Liver (tissue), 9 donors: ENCODE measurements around the gene DUSP3. TPM values are rescaled to one million over a fixed set of nuclear protein-coding genes. Genes with fewer than 3 reads are reported as not detected.

Experiments used
- DNase-seq: peaks from one replicate; pipeline ENCODE4 v3.0.0-alpha.2; 2017; ENCODE audit warnings: low spot score
- H3K27ac ChIP-seq, 2 donors: one replicate each; pipeline ENCODE4 v1.7.0; 2013; ENCODE audit warnings: inconsistent platforms in 2 of 2, low read length in 2 of 2, control low read depth in 1 of 2, low read depth in 1 of 2, mild to moderate bottlenecking in 1 of 2
- H3K27me3 ChIP-seq, 4 donors: one replicate each; pipeline versions ENCODE4 v1.6.1 to v1.7.0; 2013; ENCODE audit warnings: low read length in 3 of 4, inconsistent platforms in 1 of 4, mild to moderate bottlenecking in 1 of 4, moderate library complexity in 1 of 4; ENCODE audit not compliant: control insufficient read depth in 4 of 4, insufficient read depth in 4 of 4
- H3K36me3 ChIP-seq, 4 donors: one replicate each; pipeline versions ENCODE4 v1.6.1 to v1.7.0; 2013; ENCODE audit warnings: low read length in 3 of 4, mild to moderate bottlenecking in 3 of 4, low read depth in 1 of 4, moderate library complexity in 1 of 4; ENCODE audit not compliant: control insufficient read depth in 4 of 4, insufficient read depth in 3 of 4
- H3K4me1 ChIP-seq, 4 donors: one replicate each; pipeline versions ENCODE4 v1.6.1 to v1.7.0; 2013; ENCODE audit warnings: low read length in 3 of 4, mild to moderate bottlenecking in 3 of 4, moderate library complexity in 1 of 4; ENCODE audit not compliant: control insufficient read depth in 4 of 4, insufficient read depth in 4 of 4
- H3K4me3 ChIP-seq, 3 donors: one replicate each; pipeline versions ENCODE4 v1.6.1 to v1.7.0; 2013; ENCODE audit warnings: low read length in 3 of 3, control low read depth in 1 of 3, low read depth in 1 of 3, mild to moderate bottlenecking in 1 of 3
- H3K9ac ChIP-seq, 2 donors: one replicate each; pipeline ENCODE4 v1.7.0; 2013; ENCODE audit warnings: low read length in 2 of 2, mild to moderate bottlenecking in 2 of 2, moderate library complexity in 2 of 2, control low read depth in 1 of 2, low read depth in 1 of 2
- H3K9me3 ChIP-seq, 4 donors: one replicate each; pipeline versions ENCODE4 v1.6.1 to v1.7.0; 2013; ENCODE audit warnings: low read length in 3 of 4; ENCODE audit not compliant: control insufficient read depth in 4 of 4
- ATF3 ChIP-seq: IDR thresholded peaks from 2 replicates; pipeline ENCODE4 v1.6.1; 2016; ENCODE audit warnings: antibody characterized with exemption
- CTCF ChIP-seq: fragments of 150-350 bp; IDR thresholded peaks from 2 replicates; pipeline ENCODE4 v1.5.1; 2017; ENCODE audit warnings: improper control_type of control experiment, low read depth, low read length; ENCODE audit not compliant: missing input control
- EGR1 ChIP-seq, 2 donors: IDR thresholded peaks; 2 replicates each; pipeline ENCODE4 v1.6.1; 2016 to 2018; ENCODE audit warnings: antibody characterized with exemption in 2 of 2, low read depth in 2 of 2
- FOXA1 ChIP-seq: IDR thresholded peaks from 2 replicates; pipeline ENCODE4 v1.6.1; 2016; ENCODE audit warnings: antibody characterized with exemption
- FOXA2 ChIP-seq: IDR thresholded peaks from 2 replicates; pipeline ENCODE4 v1.6.1; 2016; ENCODE audit warnings: antibody characterized with exemption
- GABPA ChIP-seq, 2 donors: IDR thresholded peaks in 1 of 2; conservative IDR thresholded peaks in 1 of 2; 2 replicates each; pipeline ENCODE4 v1.6.1; 2016; ENCODE audit warnings: antibody characterized with exemption in 2 of 2, mild to moderate bottlenecking in 1 of 2, moderate library complexity in 1 of 2
- HNF4A ChIP-seq, 2 donors: conservative IDR thresholded peaks; 2 replicates each; pipeline ENCODE4 v1.6.1; 2016; ENCODE audit warnings: antibody characterized with exemption in 2 of 2, mild to moderate bottlenecking in 2 of 2
- HNF4G ChIP-seq: IDR thresholded peaks from 2 replicates; pipeline ENCODE4 v1.6.1; 2016; ENCODE audit warnings: antibody characterized with exemption
- JUND ChIP-seq, 2 donors: IDR thresholded peaks; 2 replicates each; pipeline ENCODE4 v1.6.1; 2016; ENCODE audit warnings: antibody characterized with exemption in 2 of 2
- MAX ChIP-seq: IDR thresholded peaks from 2 replicates; pipeline ENCODE4 v1.6.1; 2016; ENCODE audit warnings: antibody characterized with exemption
- RAD21 ChIP-seq, 2 donors: IDR thresholded peaks; 2 replicates each; pipeline ENCODE4 v1.6.1; 2016; ENCODE audit warnings: antibody characterized with exemption in 2 of 2, mild to moderate bottlenecking in 2 of 2
- REST ChIP-seq: IDR thresholded peaks from 2 replicates; pipeline ENCODE4 v1.6.1; 2016; ENCODE audit warnings: antibody characterized with exemption, mild to moderate bottlenecking
- RXRA ChIP-seq, 2 donors: IDR thresholded peaks; 2 replicates each; pipeline ENCODE4 v1.6.1; 2017 to 2018; ENCODE audit warnings: antibody characterized with exemption in 2 of 2, mild to moderate bottlenecking in 1 of 2
- SP1 ChIP-seq: IDR thresholded peaks from 2 replicates; pipeline ENCODE4 v1.6.1; 2018; ENCODE audit warnings: antibody characterized with exemption, mild to moderate bottlenecking
- TAF1 ChIP-seq: conservative IDR thresholded peaks from 2 replicates; pipeline ENCODE4 v1.6.1; 2016; ENCODE audit warnings: antibody characterized with exemption, mild to moderate bottlenecking
- YY1 ChIP-seq: IDR thresholded peaks from 2 replicates; pipeline ENCODE4 v1.6.1; 2016; ENCODE audit warnings: antibody characterized with exemption, mild to moderate bottlenecking
- ZBTB33 ChIP-seq: IDR thresholded peaks from 2 replicates; pipeline ENCODE4 v1.6.1; 2016; ENCODE audit warnings: antibody characterized with exemption
- WGBS: extraction: QIAGEN DNeasy Blood & Tissue Kit; methylation state at CpG from one replicate; pipeline ENCODE4 v1.1.7; 2013; 5-methylcytosine and 5-hydroxymethylcytosine counted together
- polyA plus RNA-seq, 2 donors: library from polyadenylated mRNA; stranded (reverse) in 1 of 2; unstranded in 1 of 2; fragments of 200-250 nt in 1 of 2; fragments of >200 nt in 1 of 2; fragmentation: Nextera tagmentation in 1 of 2; extraction: Ambion mirVana in 1 of 2; gene quantifications; one replicate each; pipeline versions ENCODE4 v1.2.1 to v1.2.3, GENCODE V29; 2013 to 2015
- total RNA-seq, 2 donors: library from RNA; depleted of rRNA; stranded (reverse); fragments of >200 nt; gene quantifications; one replicate each; pipeline ENCODE4 v1.2.3, GENCODE V29; 2014
- donor health status: healthy.
- donor health status: healthy.
- donor health status: healthy.
- donor health status: healthy.
- donor health status: healthy.

The DUSP3 gene
- total and polyA plus RNA-seq, 4 donors = 30.4 to 104 (median 60.8) TPM

GRCh38 chr17:43756201-43756600, 22.6 kb downstream of the DUSP3 start (continued):
- TF ChIP-seq MAX = no peak
- no peak for TF ChIP-seq HNF4A (conservative IDR thresholded peaks at IDR 0.05)
- TF ChIP-seq ZBTB33 = no peak

GRCh38 chr17:43755389-43755875, 23.3 kb downstream of the DUSP3 start:
- WGBS = 6% methylated on average over 60 of the region's 60 CpGs
- no peak for DNase-seq
- Histone ChIP-seq H3K4me1 (peaks cover 0 to 9% (median 5%) of the 10 kb centered on the region in 4 donors), H3K9me3 (no peaks in the 10 kb centered on the region), H3K27me3 (peaks cover 0 to 9% (median 4%) of the 10 kb centered on the region in 4 donors), H3K9ac (no peak overlapping the region), H3K27ac (no peak overlapping the region), H3K4me3 (no peak overlapping the region), H3K36me3 (no peaks in the 10 kb centered on the region)
- TF ChIP-seq FOXA2 (no peak), RAD21 (IDR thresholded peaks at IDR 0.05) (no peak), JUND (IDR thresholded peaks at IDR 0.05) (no peak), TAF1 (no peak), GABPA (IDR thresholded peaks at IDR 0.05 in 1 of 2, conservative IDR thresholded peaks at IDR 0.05 in 1 of 2) (no peak), HNF4A (conservative IDR thresholded peaks at IDR 0.05) (no peak), RXRA (IDR thresholded peaks at IDR 0.05) (no peak), MAX (no peak), YY1 (no peak), EGR1 (IDR thresholded peaks at IDR 0.05; ENCODE audit: low read depth in 2 of 2) (no peak), CTCF (no peak), HNF4G (no peak), FOXA1 (no peak), REST (no peak), SP1 (no peak), ATF3 (no peak), ZBTB33 (no peak)
